HL-60 (cell line): ENCODE data around the gene FBXL20.
A peak's percentile ranks its signal among the peaks of the same experiment; 100 is the strongest.

Experiments used
- GABPA ChIP-seq: IDR thresholded peaks from 2 replicates; pipeline ENCODE4 v1.6.1; 2012; ENCODE audit warnings: low read depth
- POLR2AphosphoS5 ChIP-seq: IDR thresholded peaks from 2 replicates; pipeline ENCODE4 v1.6.1; 2012; ENCODE audit warnings: low read depth
- SPI1 ChIP-seq: IDR thresholded peaks from 2 replicates; pipeline ENCODE4 v1.6.1; 2012; ENCODE audit warnings: low read depth, mild to moderate bottlenecking, borderline replicate concordance
- TF ChIP-seq, protein P1 (sequence below): IDR thresholded peaks from one replicate; pipeline ENCODE4 v1.5.1; 2011; ENCODE audit warnings: low read length, control low read depth, inconsistent platforms; ENCODE audit not compliant: insufficient read depth
- TF ChIP-seq, protein P2 (sequence below): IDR thresholded peaks from 2 replicates; pipeline ENCODE4 v1.6.1; 2012; ENCODE audit warnings: low read depth; ENCODE audit not compliant: insufficient replicate concordance

DNA sequence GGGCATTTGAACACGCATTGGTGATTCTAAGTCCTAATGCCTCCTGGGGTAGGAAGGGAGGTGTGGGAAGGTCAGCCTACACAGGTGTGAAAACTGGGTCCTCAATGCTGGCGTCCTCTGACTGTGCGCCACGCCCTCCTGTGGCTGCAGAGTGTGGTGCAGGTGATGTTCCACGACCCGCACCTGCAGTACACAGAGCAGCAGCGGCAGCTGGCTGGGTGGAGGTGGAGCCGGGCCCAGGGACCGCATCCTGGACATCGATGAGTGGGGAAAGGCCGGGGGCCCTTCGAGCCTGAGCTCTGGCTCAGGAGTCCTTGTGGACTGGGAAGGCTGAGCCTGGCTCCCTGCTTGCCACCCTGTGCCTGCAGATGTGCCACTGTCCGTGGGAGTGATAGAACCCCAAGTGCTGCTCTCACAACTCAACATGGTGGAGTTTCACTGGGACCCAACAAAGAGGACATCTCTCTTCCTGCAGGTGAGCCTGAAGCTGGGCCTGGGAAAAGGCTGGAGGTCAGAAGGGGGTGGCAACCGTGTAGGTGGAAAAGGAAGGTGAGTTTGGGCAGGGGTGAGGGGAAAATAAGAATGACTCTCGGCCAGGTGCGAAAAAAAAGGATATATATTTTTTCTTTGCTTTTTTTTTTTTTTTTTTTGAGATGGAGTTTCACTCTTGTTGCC, 161.6 kb downstream of the FBXL20 start:
- TF ChIP-seq, protein P1, sequence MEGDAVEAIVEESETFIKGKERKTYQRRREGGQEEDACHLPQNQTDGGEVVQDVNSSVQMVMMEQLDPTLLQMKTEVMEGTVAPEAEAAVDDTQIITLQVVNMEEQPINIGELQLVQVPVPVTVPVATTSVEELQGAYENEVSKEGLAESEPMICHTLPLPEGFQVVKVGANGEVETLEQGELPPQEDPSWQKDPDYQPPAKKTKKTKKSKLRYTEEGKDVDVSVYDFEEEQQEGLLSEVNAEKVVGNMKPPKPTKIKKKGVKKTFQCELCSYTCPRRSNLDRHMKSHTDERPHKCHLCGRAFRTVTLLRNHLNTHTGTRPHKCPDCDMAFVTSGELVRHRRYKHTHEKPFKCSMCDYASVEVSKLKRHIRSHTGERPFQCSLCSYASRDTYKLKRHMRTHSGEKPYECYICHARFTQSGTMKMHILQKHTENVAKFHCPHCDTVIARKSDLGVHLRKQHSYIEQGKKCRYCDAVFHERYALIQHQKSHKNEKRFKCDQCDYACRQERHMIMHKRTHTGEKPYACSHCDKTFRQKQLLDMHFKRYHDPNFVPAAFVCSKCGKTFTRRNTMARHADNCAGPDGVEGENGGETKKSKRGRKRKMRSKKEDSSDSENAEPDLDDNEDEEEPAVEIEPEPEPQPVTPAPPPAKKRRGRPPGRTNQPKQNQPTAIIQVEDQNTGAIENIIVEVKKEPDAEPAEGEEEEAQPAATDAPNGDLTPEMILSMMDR = peak; percentile 2
- TF ChIP-seq POLR2AphosphoS5 = no peak; the same call in 1 of the 2 replicates
- TF ChIP-seq GABPA = no peak
- TF ChIP-seq SPI1 = no peak
- TF ChIP-seq, protein P2, sequence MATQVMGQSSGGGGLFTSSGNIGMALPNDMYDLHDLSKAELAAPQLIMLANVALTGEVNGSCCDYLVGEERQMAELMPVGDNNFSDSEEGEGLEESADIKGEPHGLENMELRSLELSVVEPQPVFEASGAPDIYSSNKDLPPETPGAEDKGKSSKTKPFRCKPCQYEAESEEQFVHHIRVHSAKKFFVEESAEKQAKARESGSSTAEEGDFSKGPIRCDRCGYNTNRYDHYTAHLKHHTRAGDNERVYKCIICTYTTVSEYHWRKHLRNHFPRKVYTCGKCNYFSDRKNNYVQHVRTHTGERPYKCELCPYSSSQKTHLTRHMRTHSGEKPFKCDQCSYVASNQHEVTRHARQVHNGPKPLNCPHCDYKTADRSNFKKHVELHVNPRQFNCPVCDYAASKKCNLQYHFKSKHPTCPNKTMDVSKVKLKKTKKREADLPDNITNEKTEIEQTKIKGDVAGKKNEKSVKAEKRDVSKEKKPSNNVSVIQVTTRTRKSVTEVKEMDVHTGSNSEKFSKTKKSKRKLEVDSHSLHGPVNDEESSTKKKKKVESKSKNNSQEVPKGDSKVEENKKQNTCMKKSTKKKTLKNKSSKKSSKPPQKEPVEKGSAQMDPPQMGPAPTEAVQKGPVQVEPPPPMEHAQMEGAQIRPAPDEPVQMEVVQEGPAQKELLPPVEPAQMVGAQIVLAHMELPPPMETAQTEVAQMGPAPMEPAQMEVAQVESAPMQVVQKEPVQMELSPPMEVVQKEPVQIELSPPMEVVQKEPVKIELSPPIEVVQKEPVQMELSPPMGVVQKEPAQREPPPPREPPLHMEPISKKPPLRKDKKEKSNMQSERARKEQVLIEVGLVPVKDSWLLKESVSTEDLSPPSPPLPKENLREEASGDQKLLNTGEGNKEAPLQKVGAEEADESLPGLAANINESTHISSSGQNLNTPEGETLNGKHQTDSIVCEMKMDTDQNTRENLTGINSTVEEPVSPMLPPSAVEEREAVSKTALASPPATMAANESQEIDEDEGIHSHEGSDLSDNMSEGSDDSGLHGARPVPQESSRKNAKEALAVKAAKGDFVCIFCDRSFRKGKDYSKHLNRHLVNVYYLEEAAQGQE = no peak
